Measurements from ENCODE around the gene YIF1A.
"Not testable (repeated sequence)": the region's sequence is repeated elsewhere in the genome, so short reads cannot be mapped to it uniquely, and the experiment has no call there.

The YIF1A gene

GRCh38 chr11:66268952-66269905, 19.7 kb downstream of the YIF1A start:
- peak; percentile 59 for DNase-seq (ENCODE audit: low spot score)

- peak; percentile 95 for DNase-seq (ENCODE audit: low spot score)
Observed at GRCh38 chr11:66268244-66268951, 20.5 kb downstream of the YIF1A start, which contains the start of gene RAB1B. RAB1B (plus strand) TSS chr11:66268639; CDS start chr11:66268680, 41 bp downstream.

- DNase-seq (ENCODE audit: low spot score) = peak; percentile 90
Observed at GRCh38 chr11:66267379-66268243, 21.3 kb downstream of the YIF1A start.

GRCh38 chr11:66267039-66267378, 21.9 kb downstream of the YIF1A start:
- DNase-seq (ENCODE audit: low spot score) = peak; percentile 34

- DNase-seq (ENCODE audit: low spot score) = no peak
Observed at GRCh38 chr11:66266378-66267038, 22.4 kb downstream of the YIF1A start.

GRCh38 chr11:66265531-66266377, 23.2 kb downstream of the YIF1A start:
- DNase-seq (ENCODE audit: low spot score) = no peak

- DNase-seq (ENCODE audit: low spot score) = peak; percentile 68
Observed at GRCh38 chr11:66264914-66265313, 24.0 kb downstream of the YIF1A start.

- DNase-seq (ENCODE audit: low spot score) = no peak
Observed at GRCh38 chr11:66264383-66264782, 24.6 kb downstream of the YIF1A start.

- no peak for DNase-seq (ENCODE audit: low spot score)
Observed at GRCh38 chr11:66263785-66264184, 25.2 kb downstream of the YIF1A start.

GRCh38 chr11:66263231-66263630, 25.7 kb downstream of the YIF1A start:
- no peak for DNase-seq (ENCODE audit: low spot score)

GRCh38 chr11:66262696-66263095, 26.2 kb downstream of the YIF1A start:
- no peak for DNase-seq (ENCODE audit: low spot score)

GRCh38 chr11:66262191-66262590, 26.8 kb downstream of the YIF1A start:
- no peak for DNase-seq (ENCODE audit: low spot score)

- no peak for DNase-seq (ENCODE audit: low spot score)
Observed at GRCh38 chr11:66261578-66261977, 27.4 kb downstream of the YIF1A start.

GRCh38 chr11:66259956-66260355, 29.0 kb downstream of the YIF1A start:
- DNase-seq (ENCODE audit: low spot score) = no peak

GRCh38 chr11:66259225-66259624, 29.7 kb downstream of the YIF1A start:
- DNase-seq (ENCODE audit: low spot score) = no peak

GRCh38 chr11:66258473-66258893, 30.5 kb downstream of the YIF1A start:
- DNase-seq (ENCODE audit: low spot score) = no peak

- not testable (repeated sequence) for DNase-seq (ENCODE audit: low spot score)
Observed at GRCh38 chr11:66253081-66253480, 35.9 kb downstream of the YIF1A start.

GRCh38 chr11:66251809-66252208, 37.1 kb downstream of the YIF1A start:
- DNase-seq (ENCODE audit: low spot score) = no peak

GRCh38 chr11:66248903-66249302, 40.0 kb downstream of the YIF1A start:
- DNase-seq (ENCODE audit: low spot score) = no peak

- no peak for DNase-seq (ENCODE audit: low spot score)
Observed at GRCh38 chr11:66247801-66248200, 41.1 kb downstream of the YIF1A start.

- DNase-seq (ENCODE audit: low spot score) = no peak
Observed at GRCh38 chr11:66247295-66247694, 41.6 kb downstream of the YIF1A start.

Data from iPS-NIHi11 (cell line).